ENCODE data around the gene BPHL. TPM values are rescaled to one million over a fixed set of nuclear protein-coding genes. Genes with fewer than 3 reads are reported as not detected.

BPHL gene
- total RNA-seq, 6 experiments from 2014 or later = 9.3 to 14.6 (median 11.9) TPM

DNA sequence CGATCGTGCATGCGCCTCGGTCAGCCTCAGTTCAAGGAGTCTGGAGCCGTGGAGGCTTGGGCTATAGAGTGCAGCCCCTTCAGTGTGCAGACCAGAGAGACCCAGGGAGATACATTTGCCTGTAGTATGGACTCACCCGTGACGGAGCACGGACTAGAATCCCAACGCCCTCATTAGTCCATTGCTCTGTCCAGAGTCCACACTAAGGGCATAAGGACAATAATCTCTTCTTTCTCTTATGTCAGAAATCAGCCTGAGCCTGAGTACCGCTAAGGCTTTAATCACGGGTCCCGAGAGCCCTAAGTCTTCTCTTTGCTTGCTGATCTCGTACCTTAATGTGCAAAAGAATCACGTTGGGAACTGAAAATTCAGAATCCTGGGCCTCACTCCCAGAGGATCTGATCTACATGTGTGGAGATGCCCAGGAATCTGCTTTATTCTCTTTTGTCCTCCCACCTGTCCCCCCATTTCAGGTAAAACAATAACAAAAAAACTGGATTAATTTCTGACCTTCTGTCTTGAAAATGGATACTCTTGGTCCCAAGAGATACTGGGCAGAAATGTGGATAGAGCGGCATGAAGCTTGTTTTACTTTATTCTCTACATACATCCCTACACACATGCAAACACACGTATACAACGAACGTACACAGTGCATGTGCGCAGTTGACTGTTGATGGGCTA lies 671 bp downstream of the BPHL start:
- no peaks in the 10 kb centered on the region for H3K9me3 Mint-ChIP-seq
- H3K27ac Mint-ChIP-seq = peak overlapping the region; percentile 74
- peak overlapping the region; percentile 85 for H3K4me3 Mint-ChIP-seq
- no peaks in the 10 kb centered on the region for H3K27me3 Mint-ChIP-seq (ENCODE audit: insufficient read depth)
- DNase-seq = peak; percentile 33
- TF ChIP-seq, protein P1, sequence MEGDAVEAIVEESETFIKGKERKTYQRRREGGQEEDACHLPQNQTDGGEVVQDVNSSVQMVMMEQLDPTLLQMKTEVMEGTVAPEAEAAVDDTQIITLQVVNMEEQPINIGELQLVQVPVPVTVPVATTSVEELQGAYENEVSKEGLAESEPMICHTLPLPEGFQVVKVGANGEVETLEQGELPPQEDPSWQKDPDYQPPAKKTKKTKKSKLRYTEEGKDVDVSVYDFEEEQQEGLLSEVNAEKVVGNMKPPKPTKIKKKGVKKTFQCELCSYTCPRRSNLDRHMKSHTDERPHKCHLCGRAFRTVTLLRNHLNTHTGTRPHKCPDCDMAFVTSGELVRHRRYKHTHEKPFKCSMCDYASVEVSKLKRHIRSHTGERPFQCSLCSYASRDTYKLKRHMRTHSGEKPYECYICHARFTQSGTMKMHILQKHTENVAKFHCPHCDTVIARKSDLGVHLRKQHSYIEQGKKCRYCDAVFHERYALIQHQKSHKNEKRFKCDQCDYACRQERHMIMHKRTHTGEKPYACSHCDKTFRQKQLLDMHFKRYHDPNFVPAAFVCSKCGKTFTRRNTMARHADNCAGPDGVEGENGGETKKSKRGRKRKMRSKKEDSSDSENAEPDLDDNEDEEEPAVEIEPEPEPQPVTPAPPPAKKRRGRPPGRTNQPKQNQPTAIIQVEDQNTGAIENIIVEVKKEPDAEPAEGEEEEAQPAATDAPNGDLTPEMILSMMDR (IDR thresholded peaks at IDR 0.05) = no peak
- peaks cover 21% of the 10 kb centered on the region for H3K4me1 Mint-ChIP-seq (ENCODE audit: low read depth)
- no peaks in the 10 kb centered on the region; the same call in 1 of the 2 replicates for H3K36me3 Mint-ChIP-seq (ENCODE audit: low read depth)

DNA sequence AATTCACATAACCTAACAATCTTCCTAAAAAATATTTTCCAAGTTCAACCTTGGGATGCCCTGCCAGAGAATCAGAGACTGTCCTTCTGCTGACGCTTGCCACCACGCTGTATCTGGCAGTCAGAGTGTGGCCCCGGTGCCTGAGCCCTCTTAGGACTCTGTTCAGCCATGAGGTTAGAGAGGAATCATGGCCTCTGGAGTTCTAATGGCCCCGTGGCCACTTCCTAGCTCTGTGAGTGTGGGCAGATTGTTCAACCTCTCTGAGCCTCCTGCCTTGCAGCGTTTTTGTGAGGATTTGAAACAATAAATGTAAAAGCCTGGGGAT lies 2.2 kb downstream of the BPHL start:
- H3K27me3 Mint-ChIP-seq (ENCODE audit: insufficient read depth) = no peaks in the 10 kb centered on the region
- H3K27ac Mint-ChIP-seq = no peak overlapping the region
- H3K9me3 Mint-ChIP-seq = no peaks in the 10 kb centered on the region
- H3K4me3 Mint-ChIP-seq = no peak overlapping the region
- H3K4me1 Mint-ChIP-seq (ENCODE audit: low read depth) = peaks cover 21% of the 10 kb centered on the region
- TF ChIP-seq, protein P1 (IDR thresholded peaks at IDR 0.05) = no peak
- no peaks in the 10 kb centered on the region for H3K36me3 Mint-ChIP-seq (ENCODE audit: low read depth)
- no peak for DNase-seq

DNA sequence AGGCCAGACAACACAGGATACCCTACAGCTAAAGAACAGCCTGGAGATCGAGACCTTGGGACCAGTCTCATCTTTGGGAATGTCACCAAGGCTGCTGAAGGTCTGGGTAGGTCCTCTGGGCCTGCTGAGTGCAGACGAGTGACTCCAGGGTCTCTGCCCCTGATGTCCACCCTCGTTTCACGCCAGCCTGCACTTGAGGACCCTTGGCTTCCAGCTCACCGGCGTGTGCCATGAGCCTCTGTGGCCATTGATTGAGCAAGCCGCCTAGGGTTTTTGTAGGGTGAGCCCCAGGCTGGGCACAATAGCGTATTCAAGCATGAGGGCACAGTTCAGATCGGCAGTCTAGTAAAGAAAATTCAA lies 4.3 kb downstream of the BPHL start:
- Mint-ChIP-seq H3K4me1 (ENCODE audit: low read depth) (peaks cover 11% of the 10 kb centered on the region), H3K9me3 (no peaks in the 10 kb centered on the region), H3K36me3 (ENCODE audit: low read depth) (no peaks in the 10 kb centered on the region), H3K27me3 (ENCODE audit: insufficient read depth) (no peaks in the 10 kb centered on the region), H3K27ac (no peak overlapping the region), H3K4me3 (no peak overlapping the region)
- DNase-seq = no peak
- TF ChIP-seq, protein P1 (IDR thresholded peaks at IDR 0.05) = no peak

DNA sequence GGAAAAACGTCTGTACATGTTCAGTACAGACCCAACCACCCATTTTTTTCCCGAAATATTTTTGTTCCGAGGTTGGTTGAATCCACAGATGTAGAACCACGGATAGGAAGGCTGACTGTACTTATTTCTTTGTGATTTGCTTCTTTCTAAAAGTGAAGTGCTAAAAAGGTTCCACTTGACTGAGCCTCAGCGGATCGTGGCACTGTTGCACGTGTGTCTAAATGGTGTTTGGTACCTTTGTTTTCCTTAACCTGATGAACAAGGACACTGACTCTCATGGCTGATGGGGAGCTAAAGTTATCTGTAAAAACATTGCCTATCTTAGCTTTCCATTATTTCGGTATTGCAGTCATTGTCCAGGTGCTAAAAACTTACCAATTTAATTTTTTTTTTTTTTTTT lies 6.2 kb downstream of the BPHL start:
- Mint-ChIP-seq H3K36me3 (ENCODE audit: low read depth) (0 out of 2 replicates have a peak, but pooled peaks cover 4% of the 10 kb centered on the region), H3K27me3 (ENCODE audit: insufficient read depth) (no peaks in the 10 kb centered on the region), H3K4me3 (no peak overlapping the region), H3K4me1 (ENCODE audit: low read depth) (peaks cover under 1% of the 10 kb centered on the region), H3K9me3 (no peaks in the 10 kb centered on the region), H3K27ac (no peak overlapping the region)
- no peak for DNase-seq
- TF ChIP-seq, protein P1 (IDR thresholded peaks at IDR 0.05) = no peak

DNA sequence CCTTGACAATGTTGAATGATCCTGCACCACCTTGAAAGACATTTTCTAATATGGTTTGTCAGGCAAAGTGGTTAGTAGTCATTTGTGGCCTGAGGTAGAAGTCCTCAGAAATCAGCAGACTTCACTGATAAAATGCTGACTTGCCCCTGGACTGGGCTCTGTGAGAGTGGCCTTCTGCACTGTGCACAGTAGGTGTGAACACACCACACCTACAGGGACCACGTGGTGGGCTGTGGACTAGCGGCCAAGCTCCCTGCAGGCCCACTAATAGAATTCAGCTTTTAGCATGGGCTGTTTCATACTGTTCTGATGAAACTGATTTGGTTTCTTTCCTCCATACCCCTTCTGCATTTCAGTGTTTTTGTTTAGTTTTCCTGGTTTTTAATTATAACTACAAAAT lies 7.3 kb downstream of the BPHL start:
- Mint-ChIP-seq H3K36me3 (ENCODE audit: low read depth) (peaks cover 4% of the 10 kb centered on the region; the same call in 1 of the 2 replicates), H3K4me3 (no peak overlapping the region), H3K27ac (no peak overlapping the region), H3K9me3 (no peaks in the 10 kb centered on the region), H3K27me3 (ENCODE audit: insufficient read depth) (no peaks in the 10 kb centered on the region; the same call in 1 of the 2 replicates), H3K4me1 (ENCODE audit: low read depth) (no peaks in the 10 kb centered on the region)
- TF ChIP-seq, protein P1 (IDR thresholded peaks at IDR 0.05) = no peak
- DNase-seq = no peak

Measured in HFFc6 (cell line).